Measurements from ENCODE around the gene ACTN3. TPM values are rescaled to one million over a fixed set of nuclear protein-coding genes. Genes with fewer than 3 reads are reported as not detected.

ACTN3 gene
- total RNA-seq, 5 donors from 2014 or later (not counting 1 experiment from before 2014, with no cell fraction given) = 0.18 to 0.30 (median 0.23) TPM

Other genes with a start within 250 kb of the ACTN3 start
- gene CD248, start 229.9 kb upstream of the ACTN3 start, total RNA-seq = 10 to 100 TPM in 2 of 5 donors, 1 to 10 TPM in 3; 2.5 to 14.7 (median 8.7) TPM
- 10 to 100 TPM in 2 of 5 donors, 1 to 10 TPM in 3; 5.0 to 11.7 (median 8.3) TPM for gene RIN1, start 210.5 kb upstream of the ACTN3 start, total RNA-seq
- 10 to 100 TPM; 42.9 to 58.8 (median 54.8) TPM for gene BRMS1, start 201.8 kb upstream of the ACTN3 start, total RNA-seq
- 1 to 10 TPM; 4.0 to 9.2 (median 7.9) TPM for gene B4GAT1, start 199.3 kb upstream of the ACTN3 start, total RNA-seq
- gene SLC29A2, start 175.1 kb upstream of the ACTN3 start, total RNA-seq = 10 to 100 TPM in 3 of 5 donors, 1 to 10 TPM in 2; 8.5 to 14.7 (median 14.4) TPM
- gene NPAS4, start 125.9 kb upstream of the ACTN3 start, total RNA-seq = not detected
- gene MRPL11, start 108.1 kb upstream of the ACTN3 start, total RNA-seq = 10 to 100 TPM; 23.5 to 29.4 (median 27.2) TPM
- 10 to 100 TPM; 12.9 to 22.0 (median 13.8) TPM for gene PELI3, start 80.0 kb upstream of the ACTN3 start, total RNA-seq
- 10 to 100 TPM; 20.7 to 34.6 (median 29.5) TPM for gene DPP3, start 66.5 kb upstream of the ACTN3 start, total RNA-seq
- gene BBS1, start 36.3 kb upstream of the ACTN3 start, total RNA-seq = 10 to 100 TPM; 17.0 to 41.6 (median 34.9) TPM
- gene ZDHHC24, start 855 bp upstream of the ACTN3 start, total RNA-seq = 10 to 100 TPM; 17.2 to 25.7 (median 23.5) TPM
- gene CTSF, start 21.7 kb downstream of the ACTN3 start, total RNA-seq = 10 to 100 TPM; 18.2 to 39.3 (median 30.4) TPM
- gene CCDC87, start 46.2 kb downstream of the ACTN3 start, total RNA-seq = under 1 TPM; 0.10 to 0.65 (median 0.32) TPM
- 10 to 100 TPM; 32.3 to 69.5 (median 58.3) TPM for gene CCS, start 46.3 kb downstream of the ACTN3 start, total RNA-seq
- gene RBM14, start 69.7 kb downstream of the ACTN3 start, total RNA-seq = 100 to 1,000 TPM; 176 to 382 (median 191) TPM
- gene RBM4, start 91.8 kb downstream of the ACTN3 start, total RNA-seq = 100 to 1,000 TPM; 163 to 233 (median 181) TPM
- 10 to 100 TPM in 4 of 5 donors, 1 to 10 TPM in 1; 9.1 to 26.2 (median 20.2) TPM for gene RBM4B, start 131.0 kb downstream of the ACTN3 start, total RNA-seq
- 1 to 10 TPM in 1 of 5 donors, under 1 TPM in 3, not detected in 1; 0.13 to 1.1 (median 0.60) TPM for gene SPTBN2, start 182.3 kb downstream of the ACTN3 start, total RNA-seq